DND-41 (cell line): ENCODE measurements around the gene RHCG.

Experiments
- CTCF ChIP-seq: IDR thresholded peaks from 2 replicates; pipeline ENCODE4 v1.5.1; 2012; ENCODE audit warnings: borderline replicate concordance, low read length, moderate library complexity, mild to moderate bottlenecking; ENCODE audit not compliant: poor library complexity, severe bottlenecking; ENCODE audit errors: extremely low read depth
- EZH2 ChIP-seq: IDR thresholded peaks from 3 replicates; pipeline ENCODE4 v1.6.1; 2012; ENCODE audit warnings: borderline replicate concordance, low read depth, mild to moderate bottlenecking, moderate library complexity, low read length, inconsistent platforms; ENCODE audit not compliant: severe bottlenecking

- no peak for TF ChIP-seq CTCF
- TF ChIP-seq EZH2: no peak
Measured at GRCh38 chr15:89515477-89515876, 19.1 kb upstream of the RHCG start.
